Lung (tissue), 12 donors: ENCODE results near the gene TKFC. TPM values are rescaled to one million over a fixed set of nuclear protein-coding genes. Genes with fewer than 3 reads are reported as not detected.

ENCODE experiments used
- ATAC-seq: fragments of 200-7000 bp; cut with Tn5 transposase; one replicate; pipeline ENCODE4 v1.9.1; 2020; ENCODE audit warnings: moderate number of reproducible peaks; ENCODE audit not compliant: insufficient read depth, low FRiP score
- DNase-seq, 3 donors: peaks; one replicate each; pipeline ENCODE4 v3.0.0-alpha.2; 2013 to 2017
- H3K27ac ChIP-seq, 2 donors: one replicate each; pipeline ENCODE4 v1.5.1; 2013; ENCODE audit warnings: mild to moderate bottlenecking in 2 of 2, moderate library complexity in 2 of 2, control low read depth in 1 of 2, inconsistent platforms in 1 of 2, low read depth in 1 of 2, low read length in 1 of 2
- H3K27me3 ChIP-seq, 3 donors: one replicate each; pipeline ENCODE4 v1.5.1; 2013; ENCODE audit warnings: low read length in 2 of 3; ENCODE audit not compliant: control insufficient read depth in 3 of 3, insufficient read depth in 3 of 3
- H3K36me3 ChIP-seq, 4 donors: one replicate each; pipeline ENCODE4 v1.5.1; 2013; ENCODE audit warnings: low read length in 4 of 4, mild to moderate bottlenecking in 1 of 4, moderate library complexity in 1 of 4; ENCODE audit not compliant: control insufficient read depth in 4 of 4, insufficient read depth in 4 of 4
- H3K4me1 ChIP-seq, 5 donors: one replicate each; pipeline ENCODE4 v1.5.1; 2013; ENCODE audit warnings: low read length in 5 of 5, mild to moderate bottlenecking in 2 of 5, moderate library complexity in 1 of 5; ENCODE audit not compliant: control insufficient read depth in 5 of 5, insufficient read depth in 5 of 5
- H3K4me3 ChIP-seq: one replicate; pipeline ENCODE4 v1.5.1; 2013; ENCODE audit warnings: mild to moderate bottlenecking, control low read depth, moderate library complexity
- H3K9ac ChIP-seq, 2 donors: one replicate each; pipeline ENCODE4 v1.5.1; 2013; ENCODE audit warnings: low read length in 2 of 2, control low read depth in 1 of 2; ENCODE audit not compliant: insufficient read depth in 1 of 2
- H3K9me3 ChIP-seq, 4 donors: one replicate each; pipeline ENCODE4 v1.5.1; 2013; ENCODE audit warnings: low read length in 3 of 4, mild to moderate bottlenecking in 1 of 4, moderate library complexity in 1 of 4; ENCODE audit not compliant: control insufficient read depth in 4 of 4, insufficient read depth in 3 of 4
- CTCF ChIP-seq: IDR thresholded peaks from 2 replicates; pipeline ENCODE4 v1.5.1; 2012; ENCODE audit warnings: mild to moderate bottlenecking; ENCODE audit errors: control extremely low read depth, extremely low read depth
- WGBS, 2 donors: extraction: QIAGEN DNeasy Blood & Tissue Kit; methylation state at CpG; one replicate each; pipeline ENCODE4 v1.1.7; 2013; 5-methylcytosine and 5-hydroxymethylcytosine counted together
- polyA plus RNA-seq, 2 donors: library from polyadenylated mRNA; stranded (reverse); fragments of 200-250 nt; gene quantifications; one replicate each; pipeline ENCODE4 v1.2.1, GENCODE V29; 2013
- total RNA-seq, 2 donors: library from RNA; depleted of rRNA in 1 of 2; stranded (reverse); fragments of >200 nt in 1 of 2; gene quantifications; one replicate each; pipeline ENCODE4 v1.2.1, GENCODE V29; 2014 to 2021
- donor health status: control.
- donor health status: control.
- donor health status: Bipolar disorder and iron deficiency.
- donor health status: healthy.
- donor health status: DM: yes; HTN: yes; CAD: no.

Gene TKFC
- total and polyA plus RNA-seq, 4 donors: 35.0 to 69.2 (median 39.8) TPM

- H3K4me1 ChIP-seq: no peaks in the 10 kb centered on the region
- H3K36me3 ChIP-seq: peaks cover 54 to 73% (median 66%) of the 10 kb centered on the region in 4 donors
- DNase-seq (no peak), ATAC-seq (no peak)
- WGBS, 2 donors: 94 to 98% methylated on average over 9 of the region's 9 CpGs
- no peak for TF ChIP-seq CTCF
- H3K4me3 ChIP-seq: no peak overlapping the region
- no peaks in the 10 kb centered on the region for H3K27me3 ChIP-seq
- H3K27ac ChIP-seq: no peak overlapping the region
- H3K9ac ChIP-seq: no peak overlapping the region
- H3K9me3 ChIP-seq: no peaks in the 10 kb centered on the region
Observed at GRCh38 chr11:61303725-61304124, 29.3 kb upstream of the TKFC start.

GRCh38 chr11:61305417-61305816 lies 27.6 kb upstream of the TKFC start:
- 94 to 99% methylated on average over 7 of the region's 7 CpGs for WGBS, 2 donors
- no peak for ATAC-seq
- DNase-seq: no peak

GRCh38 chr11:61306221-61306620 lies 26.8 kb upstream of the TKFC start:
- WGBS, 2 donors: 89 to 94% methylated on average over 1 of the region's 1 CpG
- ATAC-seq (no peak), DNase-seq (no peak)
- H3K27me3 ChIP-seq: no peaks in the 10 kb centered on the region
- no peaks in the 10 kb centered on the region for H3K9me3 ChIP-seq
- TF ChIP-seq CTCF: no peak
- peaks cover 65 to 79% (median 73%) of the 10 kb centered on the region in 4 donors for H3K36me3 ChIP-seq
- no peak overlapping the region for H3K4me3 ChIP-seq
- H3K27ac ChIP-seq: no peak overlapping the region
- H3K4me1 ChIP-seq: no peaks in the 10 kb centered on the region
- no peak overlapping the region for H3K9ac ChIP-seq

More at GRCh38 chr11:61305417-61305816, 27.6 kb upstream of the TKFC start:
- no peak for TF ChIP-seq CTCF
- H3K4me1 ChIP-seq: no peaks in the 10 kb centered on the region
- no peak overlapping the region for H3K9ac ChIP-seq
- H3K36me3 ChIP-seq: peaks cover 64 to 77% (median 72%) of the 10 kb centered on the region in 4 donors
- no peaks in the 10 kb centered on the region for H3K9me3 ChIP-seq
- no peaks in the 10 kb centered on the region for H3K27me3 ChIP-seq
- H3K4me3 ChIP-seq: no peak overlapping the region
- no peak overlapping the region for H3K27ac ChIP-seq

GRCh38 chr11:61307354-61307753 lies 25.7 kb upstream of the TKFC start:
- H3K4me3 ChIP-seq: no peak overlapping the region
- DNase-seq (no peak), ATAC-seq (no peak)
- H3K9ac ChIP-seq: no peak overlapping the region
- no peaks in the 10 kb centered on the region for H3K4me1 ChIP-seq
- no peaks in the 10 kb centered on the region for H3K27me3 ChIP-seq
- WGBS, 2 donors: 81 to 93% methylated on average over 1 of the region's 1 CpG
- peaks cover 69 to 79% (median 75%) of the 10 kb centered on the region in 4 donors for H3K36me3 ChIP-seq
- no peaks in the 10 kb centered on the region for H3K9me3 ChIP-seq
- no peak overlapping the region for H3K27ac ChIP-seq
- TF ChIP-seq CTCF: no peak
